GM18517 (cell line): Measurements from ENCODE around the gene NEK11.

Source experiments
- ATAC-seq: cut with Tn5 transposase; IDR thresholded peaks from one replicate; pipeline ENCODE4 v1.9.1; 2021; ENCODE audit warnings: mild to moderate bottlenecking, moderate library complexity; ENCODE audit not compliant: unreplicated experiment

NEK11 gene

DNA sequence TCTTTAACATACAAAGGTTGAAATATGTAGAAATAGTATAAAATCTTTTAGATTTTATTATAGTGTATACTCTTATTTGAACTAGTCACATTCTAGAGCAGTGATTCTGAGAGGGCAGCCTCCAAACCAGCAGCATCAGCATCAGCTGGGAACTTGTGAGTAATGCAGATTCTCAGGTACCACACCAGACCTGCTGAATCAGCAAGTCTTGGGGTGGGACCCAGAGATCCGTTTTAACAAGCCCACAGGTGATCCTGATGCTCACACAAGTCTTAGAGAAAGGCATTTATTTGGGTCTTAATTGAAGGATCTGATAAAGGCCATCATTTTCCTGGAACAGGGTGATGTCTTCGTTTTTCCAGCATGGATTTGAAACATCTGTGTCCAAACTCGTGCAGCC is 195.9 kb downstream of the NEK11 start:
- ATAC-seq = no peak

DNA sequence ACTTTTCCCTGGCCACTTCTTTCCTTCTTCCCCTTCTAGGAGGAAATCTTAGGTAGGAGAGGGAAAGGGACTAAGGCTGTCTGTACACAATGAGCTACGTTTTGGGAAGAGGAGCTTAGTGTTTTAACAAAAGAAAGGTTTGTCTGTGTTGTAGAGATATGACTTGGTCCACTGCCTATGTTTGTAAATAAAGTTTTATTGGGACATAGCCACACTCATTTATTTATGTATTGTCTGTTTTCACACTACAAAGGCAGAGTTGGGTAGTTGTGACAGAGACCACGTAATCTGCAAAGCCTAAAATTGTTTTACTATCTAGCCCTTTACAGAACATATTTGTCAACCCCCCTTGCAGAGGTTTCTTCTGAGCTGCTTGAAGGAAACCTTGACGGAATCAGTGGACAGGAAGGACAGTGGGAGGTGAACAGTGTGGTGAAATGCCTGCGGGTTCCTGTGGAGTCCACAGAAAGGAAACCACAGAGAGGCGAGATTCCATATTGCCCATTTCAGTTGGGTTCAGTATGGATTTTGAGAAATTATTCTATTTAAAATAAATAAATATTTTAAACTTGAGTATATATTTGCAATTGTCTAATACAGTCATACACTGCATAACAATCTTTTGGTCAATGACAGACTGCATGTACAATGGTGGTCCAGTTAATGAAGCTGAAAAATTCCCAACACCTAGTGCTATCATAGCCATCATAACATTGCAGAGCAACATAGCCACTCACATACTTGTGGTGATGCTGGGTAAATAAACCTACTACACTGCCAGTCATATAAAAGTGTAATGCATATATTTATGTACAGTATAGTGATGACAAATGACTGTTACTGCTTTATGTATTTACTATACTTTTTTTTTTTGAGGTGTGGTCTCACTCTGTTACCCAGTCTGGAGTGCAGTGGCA is 197.0 kb downstream of the NEK11 start:
- ATAC-seq = no peak

DNA sequence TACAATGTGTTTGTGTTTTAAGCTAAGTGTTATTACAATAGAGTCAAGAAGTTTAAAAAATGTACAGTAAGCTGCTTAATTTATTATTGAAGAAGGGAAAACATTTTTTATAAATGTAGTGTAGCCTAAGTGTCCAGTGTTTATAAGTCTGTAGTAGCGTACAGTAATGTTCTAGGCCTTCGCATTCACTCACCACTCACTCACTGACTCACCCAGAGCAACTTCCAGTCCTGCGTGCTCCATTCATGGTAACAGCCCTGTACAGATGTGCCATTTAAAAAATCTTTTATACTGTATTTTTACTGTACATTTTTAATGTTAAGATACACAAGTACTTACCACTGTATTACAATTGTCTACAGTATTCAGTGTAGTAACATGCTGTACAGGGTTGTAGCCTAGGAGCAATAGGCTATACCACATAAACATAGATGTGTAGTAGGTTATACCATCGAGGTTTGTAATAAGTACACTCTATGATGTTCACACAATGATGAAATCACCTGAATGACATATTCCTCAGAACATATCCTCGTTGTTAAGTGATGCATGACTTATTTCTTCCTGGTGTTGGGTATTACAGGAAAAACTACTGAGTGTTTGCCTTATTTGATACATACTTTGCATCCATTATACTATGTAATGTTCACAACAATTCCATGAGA is 198.3 kb downstream of the NEK11 start:
- no peak for ATAC-seq

DNA sequence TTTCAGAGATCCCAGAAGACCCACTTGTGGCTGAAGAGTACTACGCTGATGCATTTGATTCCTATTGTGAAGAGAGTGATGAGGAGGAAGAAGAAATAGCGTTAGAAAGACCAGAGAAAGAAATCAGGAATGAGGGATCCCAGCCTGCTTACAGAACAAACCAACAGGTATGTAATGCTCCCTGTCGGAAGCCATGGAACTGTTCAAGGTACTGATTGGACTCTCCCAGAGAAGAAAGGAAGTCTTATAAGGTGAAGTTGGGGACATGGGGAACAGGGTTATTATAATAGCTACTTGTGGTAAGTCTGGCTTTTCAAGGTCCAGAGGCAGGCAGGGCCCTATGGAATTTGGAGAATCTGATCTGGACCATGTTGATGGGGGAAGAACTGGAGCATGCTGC is 201.8 kb downstream of the NEK11 start:
- ATAC-seq = no peak

DNA sequence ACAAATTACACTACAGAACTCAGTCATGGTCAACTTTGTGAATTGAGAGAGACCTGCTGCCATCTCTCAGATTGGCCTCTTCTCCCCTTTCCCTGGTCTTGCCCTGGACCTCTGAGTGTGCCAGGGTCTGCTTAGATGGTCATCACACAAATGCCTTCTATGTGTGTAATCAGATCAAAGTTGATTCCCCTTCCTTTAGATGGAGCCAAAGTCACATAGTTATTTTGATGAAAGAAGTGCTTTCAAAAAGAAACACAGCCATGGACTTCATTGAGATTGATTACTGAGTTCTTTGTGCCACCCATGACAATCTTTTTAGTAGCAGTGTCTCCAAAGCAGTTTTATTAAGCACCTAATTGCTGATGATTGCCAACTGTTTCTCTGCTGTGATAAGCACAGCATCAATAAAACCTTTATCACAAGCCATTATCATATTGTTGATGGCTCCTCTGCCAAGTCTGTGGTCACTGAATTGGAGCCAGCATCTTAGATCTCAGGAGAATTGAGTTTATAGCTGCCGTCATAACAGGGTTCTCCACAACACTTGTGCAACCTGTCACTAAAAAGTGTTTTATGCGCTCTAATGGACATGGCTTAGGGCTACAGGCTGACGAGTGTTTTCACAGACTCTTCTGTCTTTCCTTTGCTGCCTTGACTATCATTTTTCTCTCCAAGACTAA is 205.2 kb downstream of the NEK11 start:
- ATAC-seq = no peak

DNA sequence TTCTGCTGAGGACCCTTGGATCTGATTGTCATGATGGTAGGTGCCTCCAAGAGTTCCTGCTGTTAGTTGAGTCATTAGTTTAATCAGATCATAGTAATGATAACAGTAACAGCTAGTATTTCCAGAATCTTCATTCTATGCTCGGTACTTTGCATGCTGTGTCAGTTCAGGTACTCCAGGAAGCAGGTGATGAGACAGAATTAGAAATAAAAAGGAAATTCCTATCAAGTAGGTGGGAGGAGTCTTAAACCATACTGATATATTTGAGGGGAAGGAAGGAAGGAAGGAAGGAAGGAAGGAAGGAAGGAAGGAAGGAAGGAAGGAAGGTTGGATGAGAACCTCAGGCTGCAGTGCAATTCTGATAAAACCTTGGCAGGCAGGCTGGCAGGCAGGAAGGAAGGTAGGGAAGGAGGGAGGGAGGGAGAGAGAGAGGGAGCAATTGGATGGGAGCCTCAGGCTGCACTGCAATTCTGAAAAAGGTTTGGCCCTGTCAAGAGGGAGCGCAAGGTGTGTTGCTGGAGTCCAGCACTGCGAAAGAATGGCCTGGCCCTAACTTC is 206.1 kb downstream of the NEK11 start:
- no peak for ATAC-seq

DNA sequence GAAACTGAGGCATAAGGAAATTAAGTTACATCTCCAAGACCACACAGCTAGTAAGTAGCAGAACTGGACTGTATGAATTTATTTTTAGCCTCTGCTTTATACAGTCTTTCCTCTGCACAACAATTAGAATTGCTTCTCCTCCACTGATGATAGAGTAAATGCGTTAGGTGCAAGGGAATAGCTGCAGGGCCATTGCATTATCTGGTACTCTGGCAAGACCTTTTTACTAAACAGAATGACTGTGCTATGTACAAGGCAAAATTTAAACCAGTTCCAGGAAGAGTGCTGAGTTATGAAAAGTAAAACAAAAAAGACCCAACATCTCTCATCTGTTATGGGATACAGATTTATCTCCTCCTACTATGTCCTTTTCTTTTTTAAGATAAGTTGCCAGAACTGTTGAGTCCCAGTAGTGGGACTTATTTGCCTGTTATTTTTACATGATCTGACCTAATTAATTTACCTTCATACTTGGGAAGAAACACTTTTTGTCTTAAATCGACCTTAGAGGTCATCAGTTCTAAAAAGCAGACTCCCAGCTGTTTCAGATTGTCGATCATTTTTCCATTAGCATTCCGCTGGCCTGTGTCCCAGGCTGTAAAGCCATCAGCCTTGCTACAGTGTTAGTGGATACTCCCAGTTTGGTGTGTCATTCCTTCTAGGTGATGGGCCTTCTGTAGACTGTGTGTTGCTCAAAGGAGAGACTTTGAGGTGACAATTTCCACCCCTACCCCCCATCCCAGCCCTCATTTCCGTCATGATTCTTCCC is 207.4 kb downstream of the NEK11 start:
- no peak for ATAC-seq

DNA sequence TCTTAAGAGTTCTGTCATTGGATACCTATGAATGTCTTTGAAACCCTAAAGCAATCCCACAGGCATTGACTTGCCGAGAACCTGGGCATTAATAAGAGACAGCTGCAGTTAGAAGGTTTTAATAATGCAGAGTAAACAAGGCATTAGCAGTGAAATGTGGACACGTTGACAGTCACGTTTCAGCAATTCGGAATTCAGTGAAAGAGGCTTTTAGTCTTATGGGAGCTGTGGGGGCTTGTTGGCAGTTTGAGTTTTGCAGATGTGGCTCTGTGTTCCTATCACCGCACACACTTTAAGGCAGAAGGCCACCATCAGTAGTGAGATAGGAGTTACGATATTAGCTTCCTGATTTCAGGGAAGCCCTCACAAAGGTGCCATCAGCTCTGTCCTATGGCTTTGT is 209.7 kb downstream of the NEK11 start:
- no peak for ATAC-seq

DNA sequence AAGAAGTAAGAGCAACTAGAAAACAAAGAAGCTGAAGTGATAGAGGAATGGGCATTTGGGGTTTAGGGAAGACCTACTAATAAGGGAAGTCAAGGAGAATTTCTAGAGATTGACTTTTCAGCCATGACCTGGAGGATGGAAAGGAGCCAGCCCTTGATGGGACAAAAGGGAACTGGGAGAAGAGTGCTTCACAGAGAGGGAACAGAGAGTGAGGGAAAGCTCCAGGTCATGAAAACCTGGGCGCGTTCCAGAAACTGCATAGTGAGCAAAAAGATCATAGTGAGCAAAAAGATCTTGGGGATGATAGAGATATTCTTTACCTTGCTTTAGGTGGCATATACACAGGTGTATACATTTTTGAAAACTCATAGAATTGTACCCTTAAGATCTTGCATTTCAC is 211.8 kb downstream of the NEK11 start:
- ATAC-seq = no peak

DNA sequence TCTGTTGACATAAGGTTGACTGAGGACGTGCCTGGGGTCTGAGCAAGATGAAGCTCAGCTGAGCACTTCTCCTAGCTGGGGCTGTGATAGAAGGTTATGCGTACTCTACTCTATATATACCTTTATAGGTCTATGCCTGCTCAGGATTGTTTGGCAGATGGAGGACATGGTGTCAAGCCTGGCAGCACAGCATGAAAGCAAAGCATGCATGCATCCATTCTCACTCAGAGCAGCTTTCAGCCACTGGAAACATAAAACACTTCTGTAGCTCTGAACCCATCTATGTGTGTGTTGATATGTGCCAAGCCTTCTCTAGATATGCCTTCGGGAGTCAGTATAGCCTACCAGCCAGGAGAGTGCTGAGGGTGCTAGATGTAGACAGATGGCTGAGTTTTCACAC is 212.6 kb downstream of the NEK11 start:
- ATAC-seq = no peak

DNA sequence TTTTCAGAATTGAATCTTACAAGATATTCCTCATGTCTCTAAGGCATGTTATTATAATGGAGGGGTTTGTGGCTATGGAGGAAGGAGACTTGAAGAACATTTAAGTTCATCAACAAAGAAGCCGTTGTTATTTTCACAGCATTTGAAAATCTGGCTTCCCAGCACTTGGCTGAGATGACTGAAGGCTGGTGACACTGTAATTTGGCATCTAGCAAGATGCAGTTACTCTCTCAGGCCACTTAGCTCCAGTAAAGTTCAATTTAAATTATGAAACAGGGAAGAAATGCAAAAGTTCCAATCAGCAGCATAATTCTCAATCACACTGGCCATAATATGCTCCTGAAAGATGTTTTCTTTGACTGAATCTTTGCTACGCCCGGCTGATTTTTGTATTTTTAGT is 215.5 kb downstream of the NEK11 start:
- ATAC-seq = no peak

DNA sequence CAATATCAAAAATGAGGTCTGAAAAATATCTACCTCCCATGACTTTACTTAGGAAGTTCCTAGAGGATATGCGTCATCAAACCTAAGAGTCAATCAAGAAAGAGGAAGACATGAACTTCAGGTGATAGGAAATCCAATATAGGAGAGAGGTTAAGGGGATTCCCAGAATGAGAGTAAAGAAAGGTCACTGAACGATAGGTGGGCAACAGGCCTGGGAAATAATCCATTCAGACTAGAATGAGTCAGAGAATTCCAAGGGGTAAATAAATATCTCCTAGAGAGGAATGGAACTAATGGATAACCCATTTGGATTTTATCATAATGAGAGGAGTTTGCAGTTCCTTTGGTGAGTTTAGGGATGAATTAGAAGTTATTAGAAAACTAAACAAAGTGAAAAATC is 223.8 kb downstream of the NEK11 start:
- no peak for ATAC-seq

DNA sequence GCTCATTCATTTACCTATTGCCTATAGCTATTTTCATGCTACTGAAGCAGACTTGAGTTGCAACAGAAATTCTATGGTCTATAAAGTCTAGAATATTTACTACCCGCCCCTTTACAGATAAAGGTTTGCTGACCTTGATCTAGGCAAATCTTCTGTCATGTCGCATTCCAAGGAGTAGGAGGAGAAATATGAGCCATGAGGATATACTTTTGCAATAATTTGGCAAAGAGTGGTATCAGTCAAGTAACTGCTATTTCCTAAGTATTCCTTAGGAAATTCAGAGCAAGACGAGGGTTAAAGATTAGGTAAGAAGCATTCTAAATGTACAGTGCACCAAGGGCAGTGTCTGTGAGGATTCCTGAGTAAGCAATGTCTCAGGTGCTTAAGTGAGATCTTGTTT is 233.8 kb downstream of the NEK11 start:
- no peak for ATAC-seq

DNA sequence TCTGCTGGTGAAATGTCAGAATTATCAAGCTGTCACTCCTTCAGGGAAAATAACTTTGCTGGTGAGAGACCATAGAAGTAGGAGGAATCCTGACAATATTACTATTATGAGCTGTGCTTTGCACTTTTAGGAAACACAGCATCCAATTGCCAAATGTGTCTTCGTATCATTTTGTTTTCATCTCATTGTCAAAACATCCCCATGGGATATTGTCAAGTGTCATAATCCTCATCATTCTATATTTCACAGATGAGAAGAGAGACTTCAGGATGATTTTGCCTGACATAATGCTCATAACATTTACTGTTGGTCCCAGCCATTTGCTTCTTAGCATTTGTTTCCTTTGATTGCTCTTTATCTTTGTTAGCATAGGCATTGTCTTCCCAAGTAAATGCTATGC is 234.4 kb downstream of the NEK11 start:
- no peak for ATAC-seq

DNA sequence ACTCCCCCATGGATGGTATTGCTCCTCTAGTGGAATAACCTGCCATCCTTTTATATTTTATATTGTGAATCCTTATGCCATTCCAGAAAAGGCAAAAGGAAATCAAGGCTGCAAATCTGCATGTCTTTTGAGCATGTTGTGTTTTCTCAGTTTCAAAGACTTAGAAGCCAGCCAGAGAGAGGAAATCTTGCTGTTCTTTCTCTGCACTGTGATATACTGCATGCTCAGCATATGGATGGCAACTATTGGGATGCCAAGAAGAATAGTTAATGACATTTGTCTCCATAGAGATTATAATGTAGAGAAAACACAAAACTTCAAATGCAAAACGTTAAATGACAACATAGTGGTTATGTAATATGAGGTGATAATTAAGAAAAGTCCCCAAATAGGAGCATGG is 248.9 kb downstream of the NEK11 start:
- ATAC-seq = no peak

DNA sequence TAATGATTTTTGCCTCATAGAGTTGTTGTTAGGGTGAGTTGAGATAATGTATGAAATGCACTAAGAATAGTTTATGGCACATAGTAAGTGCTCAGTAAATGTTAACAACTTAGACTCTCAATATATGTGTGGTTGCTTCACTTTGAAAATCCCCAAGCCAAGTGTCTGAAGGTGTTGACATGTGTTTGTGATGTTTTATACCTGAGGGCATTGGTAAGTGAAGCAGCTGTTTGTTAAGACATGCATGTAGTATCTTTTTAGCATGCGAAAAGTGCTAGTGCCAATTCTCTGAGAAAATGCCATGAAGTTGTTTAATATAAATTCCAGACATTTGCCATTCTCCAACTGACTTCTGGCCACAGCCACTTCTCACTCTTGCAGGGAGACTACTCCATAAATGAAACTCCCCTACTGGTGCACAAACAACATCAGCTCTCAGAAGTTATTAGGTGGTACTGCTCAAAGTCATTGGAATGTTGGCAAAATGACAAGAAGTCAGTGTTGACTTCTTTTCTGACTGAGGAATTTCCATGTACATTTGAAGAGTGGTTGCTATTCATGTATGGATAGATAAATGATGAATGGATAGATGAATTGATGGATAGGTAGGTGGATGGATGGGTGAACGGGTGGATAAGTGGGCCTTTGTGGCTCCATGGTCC is 251.3 kb downstream of the NEK11 start:
- no peak for ATAC-seq

DNA sequence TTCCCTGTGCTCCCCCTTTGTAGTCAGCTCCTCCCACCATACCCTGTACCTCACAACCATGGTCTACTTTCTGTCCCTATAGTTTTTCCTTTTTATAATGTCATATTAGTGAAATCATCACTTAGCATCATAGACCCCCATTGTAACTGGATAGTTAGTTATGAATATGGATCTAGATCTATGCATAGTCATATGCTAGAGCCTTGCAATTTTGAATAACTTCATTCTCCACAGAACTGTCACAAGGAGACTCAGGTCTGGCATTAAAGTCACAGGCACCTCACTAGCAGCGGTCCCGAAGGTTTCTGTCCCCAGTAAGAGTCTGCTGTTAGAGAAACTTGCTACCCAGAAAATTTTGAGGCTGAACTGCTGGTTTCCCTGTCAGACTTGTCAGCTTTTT is 252.9 kb downstream of the NEK11 start:
- no peak for ATAC-seq

DNA sequence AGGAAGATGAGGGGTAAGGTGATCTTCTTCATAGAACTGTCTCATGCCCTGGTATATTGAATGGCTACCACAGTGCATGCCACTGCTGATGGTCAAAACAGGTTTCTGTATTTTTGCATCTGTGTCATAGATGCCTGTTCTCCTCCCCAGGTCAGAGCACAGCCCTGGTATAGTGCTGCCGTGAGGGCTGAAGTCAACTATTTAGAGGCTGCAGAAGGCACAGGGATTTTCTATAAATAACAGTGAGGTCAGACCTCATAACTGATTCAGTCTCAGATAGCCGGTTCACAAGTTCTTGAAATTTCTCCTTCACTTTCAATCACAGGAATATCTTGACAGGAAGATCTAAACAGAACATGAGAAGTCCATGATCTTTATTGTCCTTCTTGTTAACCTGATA is 255.7 kb downstream of the NEK11 start:
- ATAC-seq = no peak

DNA sequence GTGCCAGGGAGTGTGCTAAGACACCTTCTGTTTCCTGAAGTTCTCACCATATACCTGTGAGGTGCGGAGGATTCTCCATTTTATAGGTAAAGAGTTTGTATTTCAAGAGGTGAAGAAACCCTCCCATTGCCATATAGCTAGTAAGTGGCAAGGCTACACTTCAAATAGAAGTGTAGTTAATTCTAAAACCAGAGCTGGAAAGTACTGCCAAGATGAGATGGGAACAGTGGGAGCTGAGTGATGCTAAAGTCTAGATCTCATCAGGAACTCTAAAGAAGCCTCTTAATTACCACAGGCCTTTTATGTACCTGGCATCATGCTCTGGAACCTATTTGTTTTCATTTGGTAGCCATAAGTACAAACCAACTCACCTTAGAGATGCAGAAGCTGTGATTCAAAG is 256.3 kb downstream of the NEK11 start:
- ATAC-seq = no peak

DNA sequence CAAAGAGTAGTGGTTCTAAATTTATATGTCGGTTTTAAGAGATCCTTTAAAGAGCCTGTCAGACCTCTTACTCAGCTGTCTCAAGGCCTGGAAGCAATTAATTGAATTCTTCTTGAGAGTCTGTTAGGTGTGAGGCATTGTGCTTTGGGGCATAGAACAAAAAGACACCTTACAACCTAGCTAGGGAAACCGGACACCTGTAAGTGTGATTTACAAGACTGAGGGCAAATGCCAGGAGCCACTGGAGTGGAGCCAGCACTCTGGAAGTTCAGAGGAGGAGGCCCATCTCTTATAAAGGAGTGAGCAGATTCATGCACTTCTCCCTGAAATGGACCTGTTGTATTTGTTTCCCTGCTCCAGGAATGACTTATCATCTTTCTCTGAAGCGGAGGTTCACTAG is 257.2 kb downstream of the NEK11 start:
- no peak for ATAC-seq
